H7 (cell line): ENCODE data around the gene FRMD8. TPM values are rescaled to one million over a fixed set of nuclear protein-coding genes. Genes with fewer than 3 reads are reported as not detected.
"Not testable (repeated sequence)": the region's sequence is repeated elsewhere in the genome, so short reads cannot be mapped to it uniquely, and the experiment has no call there.

Experiments used
- DNase-seq: peaks from one replicate; pipeline ENCODE4 v3.0.0; 2012
- H3K27me3 ChIP-seq: 2 replicates; pipeline ENCODE4 v1.6.0; 2011; ENCODE audit warnings: mild to moderate bottlenecking, low read length; ENCODE audit not compliant: control insufficient read depth, insufficient read depth
- H3K36me3 ChIP-seq: replicated peaks from 2 replicates; pipeline ENCODE4 v1.5.1; 2011; ENCODE audit warnings: low read length; ENCODE audit not compliant: control insufficient read depth, insufficient read depth
- H3K4me3 ChIP-seq: 2 replicates; pipeline ENCODE4 v1.5.1; 2011; ENCODE audit warnings: low read depth, mild to moderate bottlenecking, control low read depth, low read length, moderate library complexity; ENCODE audit not compliant: insufficient read depth
- total RNA-seq: library from RNA; depleted of rRNA; stranded (reverse); fragments of >200 nt; shearing (Covaris generic); gene quantifications from 2 replicates; pipeline ENCODE4 v1.2.3, GENCODE V29; 2014; rRNA removed

Gene FRMD8
- total RNA-seq, 1 experiment from 2014 or later: 37.1 TPM

DNA sequence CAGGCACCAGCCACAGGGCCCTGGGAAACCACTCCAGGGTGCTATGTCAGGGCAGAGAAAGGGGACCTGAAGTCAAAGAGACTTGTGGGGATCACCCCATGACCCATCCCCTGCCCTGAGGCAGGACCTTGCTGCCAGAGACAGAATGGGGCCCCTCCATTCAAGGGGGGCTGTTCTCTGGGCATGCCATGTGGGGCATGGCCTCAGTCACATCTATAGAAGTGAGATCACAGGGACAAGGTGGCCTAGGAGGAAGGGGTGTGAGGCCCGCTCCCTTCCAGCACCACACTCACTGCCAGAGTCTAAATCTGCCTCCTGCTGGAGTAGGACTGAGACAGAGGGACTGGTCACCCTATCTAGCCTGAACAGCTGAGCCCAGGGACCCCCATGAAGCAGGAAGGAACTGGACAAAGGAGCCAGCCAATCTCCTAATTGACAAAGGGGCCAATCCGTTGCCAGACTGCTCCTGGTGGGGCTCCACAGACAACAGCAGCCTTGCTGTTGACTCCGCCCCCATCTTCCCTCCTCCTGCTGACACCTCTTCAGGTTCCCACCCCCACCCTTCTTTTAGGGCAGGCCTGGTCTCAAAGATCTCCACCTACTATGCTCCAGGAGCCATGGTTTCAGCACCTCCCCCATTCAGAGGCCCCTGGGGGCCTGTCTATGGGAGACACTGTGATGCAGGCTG lies 62.1 kb downstream of the FRMD8 start:
- Histone ChIP-seq H3K27me3 (no peaks in the 10 kb centered on the region), H3K36me3 (peaks cover 4% of the 10 kb centered on the region), H3K4me3 (no peak overlapping the region)
- peak; percentile 57 for DNase-seq

GRCh38 chr11:65451301-65451700 lies 64.9 kb downstream of the FRMD8 start:
- H3K4me3 ChIP-seq, DNase-seq: not testable (repeated sequence)

GRCh38 chr11:65452259-65452658 lies 65.8 kb downstream of the FRMD8 start:
- peaks cover 17% of the 10 kb centered on the region for H3K27me3 ChIP-seq
- not testable (repeated sequence) for H3K36me3 ChIP-seq, H3K4me3 ChIP-seq, DNase-seq

More at GRCh38 chr11:65451301-65451700, 64.9 kb downstream of the FRMD8 start:
- H3K27me3 ChIP-seq: peaks cover 11% of the 10 kb centered on the region
- not testable (repeated sequence) for H3K36me3 ChIP-seq

DNA sequence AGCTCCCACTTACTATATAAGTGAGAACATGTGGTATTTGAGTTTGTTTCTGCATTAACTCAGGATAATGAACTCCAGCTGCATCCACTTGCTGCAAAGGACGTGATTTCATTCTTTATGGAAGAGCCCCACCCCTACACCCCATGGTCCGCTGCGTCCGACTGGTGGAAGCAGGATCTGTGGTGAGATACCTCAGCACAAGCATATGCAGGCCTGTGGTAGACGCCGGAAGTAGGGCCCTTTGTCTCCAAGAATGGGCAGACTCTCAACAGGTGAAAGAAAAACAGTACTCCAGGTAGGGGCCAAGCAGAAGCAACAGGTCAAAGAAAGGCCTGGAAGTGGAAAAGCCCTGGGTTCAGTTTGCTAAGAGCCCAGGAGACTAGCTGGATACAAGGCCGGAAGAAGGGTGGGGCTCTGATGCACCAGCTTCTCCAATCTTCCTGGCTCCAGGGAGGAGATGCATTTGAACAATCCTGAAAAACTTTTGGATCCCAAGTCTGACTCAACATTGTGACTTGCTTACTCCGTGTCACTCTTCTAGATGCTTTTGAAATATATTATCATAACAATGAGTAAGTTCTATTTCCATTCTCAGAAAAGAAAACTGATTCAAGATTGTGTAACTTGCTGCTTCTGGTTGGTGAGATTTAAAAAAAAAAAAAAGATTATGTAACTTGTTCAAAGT lies 66.5 kb downstream of the FRMD8 start:
- DNase-seq: no peak

DNA sequence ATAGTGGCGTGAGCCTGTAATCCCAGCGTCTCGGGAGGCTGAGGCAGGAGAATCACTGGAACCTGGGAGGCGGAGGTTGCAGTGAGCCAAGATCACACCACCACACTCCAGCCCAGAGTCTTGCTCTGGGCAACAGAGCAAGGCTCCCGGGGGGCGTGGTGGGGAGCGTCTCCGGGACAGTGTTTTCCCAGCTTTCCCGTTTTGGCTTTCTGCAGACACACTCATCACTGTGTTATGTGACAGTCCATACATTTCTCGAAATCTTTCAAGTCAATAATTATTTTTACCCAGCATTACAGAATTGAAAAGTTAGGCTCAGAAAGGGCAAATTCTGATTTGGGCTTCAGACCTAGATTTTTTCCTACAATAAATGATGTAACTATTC lies 67.9 kb downstream of the FRMD8 start:
- no peak overlapping the region for H3K4me3 ChIP-seq
- DNase-seq: no peak
- no peaks in the 10 kb centered on the region for H3K36me3 ChIP-seq
- peaks cover 33% of the 10 kb centered on the region for H3K27me3 ChIP-seq

More for the DNA sequence above, 66.5 kb downstream of the FRMD8 start:
- no peaks in the 10 kb centered on the region for H3K36me3 ChIP-seq
- H3K27me3 ChIP-seq: peaks cover 20% of the 10 kb centered on the region
- H3K4me3 ChIP-seq: no peak overlapping the region

DNA sequence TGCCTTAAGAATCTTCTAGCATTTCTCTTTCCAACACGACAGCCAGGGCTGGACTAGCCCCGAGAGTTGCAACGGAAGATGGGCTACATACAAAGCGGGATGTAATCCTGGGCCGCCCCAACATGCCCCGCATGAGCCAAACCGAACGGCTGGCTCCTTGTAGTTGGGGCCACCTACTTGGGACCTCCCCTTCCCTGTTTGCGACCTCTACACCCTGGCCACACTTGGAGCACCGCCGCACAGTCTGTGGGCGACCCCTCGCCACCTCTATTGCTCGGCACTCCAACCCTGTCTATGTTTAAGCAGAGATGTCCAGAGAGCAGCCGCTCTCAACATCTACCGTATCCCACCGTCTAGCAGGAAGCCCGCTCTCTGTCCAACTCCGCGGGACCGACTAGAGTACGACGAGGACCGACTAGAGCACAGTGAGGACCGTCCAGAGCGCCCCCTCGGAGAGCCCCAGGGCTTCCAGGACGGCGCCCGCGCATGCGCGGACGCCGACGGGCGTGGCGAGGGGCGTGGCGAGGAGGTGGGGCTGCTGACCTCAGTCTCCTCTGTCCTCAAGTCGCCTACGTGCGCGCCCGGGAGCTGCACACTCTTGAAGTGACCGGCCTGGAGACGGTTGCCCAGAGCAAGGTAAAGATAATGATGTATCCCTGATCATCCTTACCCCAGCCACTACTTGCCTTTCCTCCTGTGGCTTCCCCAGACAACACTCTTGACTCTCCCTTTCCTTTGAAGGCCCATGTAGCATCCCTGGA lies 68.4 kb downstream of the FRMD8 start:
- Histone ChIP-seq H3K27me3 (peaks cover 34% of the 10 kb centered on the region), H3K4me3 (peak overlapping the region; percentile 46), H3K36me3 (no peaks in the 10 kb centered on the region)
- peak; percentile 99 for DNase-seq

GRCh38 chr11:65456418-65456817 lies 70.0 kb downstream of the FRMD8 start:
- Histone ChIP-seq H3K27me3 (peaks cover 49% of the 10 kb centered on the region), H3K36me3 (no peaks in the 10 kb centered on the region), H3K4me3 (no peak overlapping the region)
- no peak for DNase-seq

DNA sequence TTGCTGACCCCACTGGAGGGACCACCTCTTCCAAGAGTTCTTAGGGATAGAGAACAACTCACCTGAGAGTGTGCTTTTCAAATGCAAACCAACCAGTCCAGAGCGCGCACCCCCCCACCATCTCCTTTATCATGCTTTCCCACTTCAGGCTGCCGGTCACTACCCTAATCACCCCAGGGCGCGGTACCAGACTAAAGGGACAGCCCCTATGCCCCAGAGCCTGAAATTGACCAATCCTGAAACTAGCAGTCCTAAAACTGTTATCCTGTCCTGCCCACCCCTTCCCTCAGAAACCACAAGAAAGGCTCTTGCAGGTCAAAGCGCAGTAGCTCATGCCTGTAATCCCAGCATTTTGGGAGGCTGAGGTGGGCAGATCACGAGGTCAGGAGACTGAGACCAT lies 73.1 kb downstream of the FRMD8 start:
- H3K36me3 ChIP-seq: no peaks in the 10 kb centered on the region
- H3K4me3 ChIP-seq: no peak overlapping the region
- H3K27me3 ChIP-seq: peaks cover 48% of the 10 kb centered on the region
- DNase-seq: peak; percentile 85

Other genes starting within 250 kb of the FRMD8 start
- 2.0 and 2.3 TPM in 2 replicates for gene SPDYC, start 216.4 kb upstream of the FRMD8 start, total RNA-seq
- gene CAPN1, start 204.7 kb upstream of the FRMD8 start, total RNA-seq: 160 and 165 TPM in 2 replicates
- 27.6 and 35.2 TPM in 2 replicates for gene POLA2, start 124.7 kb upstream of the FRMD8 start, total RNA-seq
- gene CDC42EP2, start 71.8 kb upstream of the FRMD8 start, total RNA-seq: 0.97 and 1.2 TPM in 2 replicates
- 65.2 and 69.2 TPM in 2 replicates for gene DPF2, start 52.8 kb upstream of the FRMD8 start, total RNA-seq
- 0.35 and 0.70 TPM in 2 replicates for gene TIGD3, start 31.9 kb upstream of the FRMD8 start, total RNA-seq
- 0.73 and 0.81 TPM in 2 replicates for gene SLC25A45, start 4.0 kb upstream of the FRMD8 start, total RNA-seq
- 6.4 and 10.6 TPM in 2 replicates for gene NEAT1, start 36.2 kb downstream of the FRMD8 start, total RNA-seq
- gene MALAT1, start 112.4 kb downstream of the FRMD8 start, total RNA-seq: 456 and 1,088 TPM in 2 replicates
- 70.0 and 72.3 TPM in 2 replicates for gene SCYL1, start 138.4 kb downstream of the FRMD8 start, total RNA-seq
- gene LTBP3, start 171.7 kb downstream of the FRMD8 start, total RNA-seq: 3.9 and 5.7 TPM in 2 replicates
- gene ZNRD2, start 183.8 kb downstream of the FRMD8 start, total RNA-seq: 88.1 and 89.1 TPM in 2 replicates
- 8.6 and 20.4 TPM in 2 replicates for gene FAM89B, start 185.9 kb downstream of the FRMD8 start, total RNA-seq
- 1.9 and 4.7 TPM in 2 replicates for gene EHBP1L1, start 189.4 kb downstream of the FRMD8 start, total RNA-seq
- gene KCNK7, start 209.2 kb downstream of the FRMD8 start, total RNA-seq: not detected in 2 replicates
- 30.1 and 33.2 TPM in 2 replicates for gene MAP3K11, start 227.6 kb downstream of the FRMD8 start, total RNA-seq
- 21.7 and 25.9 TPM in 2 replicates for gene PCNX3, start 229.1 kb downstream of the FRMD8 start, total RNA-seq